ENCODE data around the gene FLNB. TPM values are rescaled to one million over a fixed set of nuclear protein-coding genes. Genes with fewer than 3 reads are reported as not detected.

Gene FLNB
- total RNA-seq, result 188 and 189 TPM in 2 replicates

GRCh38 chr3:58008141-58009025 is at the start of gene FLNB:
Gene FLNB (plus strand): TSS chr3:58008422. CDS start chr3:58008565, 143 bp downstream.

GRCh38 chr3:58210761-58211460 is 202.7 kb downstream of the FLNB start, which contains the start of gene DNASE1L3:
Gene DNASE1L3 (minus strand): TSS chr3:58210972. CDS start chr3:58210906, 66 bp downstream.

Other genes with a start within 250 kb of the FLNB start
- 0.18 TPM in 1 of 2 replicates, not detected in the other for gene DNASE1L3, start 202.6 kb downstream of the FLNB start, total RNA-seq
- 5.5 and 8.8 TPM in 2 replicates for gene ABHD6, start 229.4 kb downstream of the FLNB start, total RNA-seq

All from smooth muscle cell of bladder (primary cell).